Body of pancreas (tissue), 4 donors: ENCODE data around the gene WDR93.

Source experiments
- CTCF ChIP-seq, 7 experiments: fragments of 450-650 bp in 4 of 7; fragments of 200-600 bp in 3 of 7; sonication (generic) in 3 of 7; IDR thresholded peaks; one replicate each; pipeline ENCODE4 v1.5.1; 2016 to 2019; ENCODE audit warnings: antibody characterized with exemption in 7 of 7
- POLR2A ChIP-seq, 3 donors: fragments of 450-650 bp; IDR thresholded peaks; one replicate each; pipeline ENCODE4 v1.6.1; 2016; ENCODE audit warnings: antibody characterized with exemption in 3 of 3, mild to moderate bottlenecking in 2 of 3

- no peak for TF ChIP-seq CTCF (IDR thresholded peaks at IDR 0.05)
- no peak for TF ChIP-seq POLR2A (IDR thresholded peaks at IDR 0.05)
These were observed 61.1 kb downstream of the WDR93 start for GRCh38 chr15:89751748-89752147.
